GM21515 (cell line): ENCODE data around the gene SV2A.
"Not testable (repeated sequence)": the region's sequence is repeated elsewhere in the genome, so short reads cannot be mapped to it uniquely, and the experiment has no call there.

Experiments used
- ATAC-seq: cut with Tn5 transposase; IDR thresholded peaks from one replicate; pipeline ENCODE4 v1.9.1; 2021; ENCODE audit not compliant: unreplicated experiment

SV2A gene

GRCh38 chr1:149917571-149918144 lies at the start of gene SV2A:
TSS of gene SV2A (minus strand) at chr1:149917844. CDS start at chr1:149913840, 4,004 bp downstream.
- ATAC-seq: no peak

GRCh38 chr1:149967041-149967440 lies 49.4 kb upstream of the SV2A start:
- no peak for ATAC-seq

- no peak for ATAC-seq
Observed at GRCh38 chr1:149966405-149966804, 48.8 kb upstream of the SV2A start.

- no peak for ATAC-seq
Observed at GRCh38 chr1:149965440-149965839, 47.8 kb upstream of the SV2A start.

- no peak for ATAC-seq
Observed at GRCh38 chr1:149963358-149963757, 45.7 kb upstream of the SV2A start.

- no peak for ATAC-seq
Observed at GRCh38 chr1:149962736-149963135, 45.1 kb upstream of the SV2A start.

GRCh38 chr1:149962039-149962647 lies 44.5 kb upstream of the SV2A start:
- ATAC-seq: no peak

GRCh38 chr1:149957548-149957947 lies 39.9 kb upstream of the SV2A start:
- not testable (repeated sequence) for ATAC-seq

GRCh38 chr1:149949911-149950310 lies 32.3 kb upstream of the SV2A start:
- no peak for ATAC-seq

GRCh38 chr1:149945206-149945605 lies 27.6 kb upstream of the SV2A start:
- no peak for ATAC-seq

- ATAC-seq: no peak
Observed at GRCh38 chr1:149942885-149943284, 25.2 kb upstream of the SV2A start.

- no peak for ATAC-seq
Observed at GRCh38 chr1:149942207-149942606, 24.6 kb upstream of the SV2A start.

GRCh38 chr1:149940427-149940826 lies 22.8 kb upstream of the SV2A start:
- ATAC-seq: no peak

- not testable (repeated sequence) for ATAC-seq
Observed at GRCh38 chr1:149938668-149939003, 21.0 kb upstream of the SV2A start.

GRCh38 chr1:149937759-149938158 lies 20.1 kb upstream of the SV2A start:
- ATAC-seq: no peak

- no peak for ATAC-seq
Observed at GRCh38 chr1:149936992-149937705, 19.5 kb upstream of the SV2A start.

GRCh38 chr1:149936170-149936991 lies 18.7 kb upstream of the SV2A start, which contains the start of gene MTMR11:
TSS of gene MTMR11 (minus strand) at chr1:149936879. CDS start at chr1:149936647, 232 bp downstream.
- no peak for ATAC-seq

GRCh38 chr1:149934356-149934755 lies 16.7 kb upstream of the SV2A start:
- no peak for ATAC-seq

- ATAC-seq: no peak
Observed at GRCh38 chr1:149933208-149933607, 15.6 kb upstream of the SV2A start.

GRCh38 chr1:149932474-149932873 lies 14.8 kb upstream of the SV2A start:
- no peak for ATAC-seq

- ATAC-seq: no peak
Observed at GRCh38 chr1:149931212-149931790, 13.7 kb upstream of the SV2A start.
